Renal cortex interstitium (tissue), 11 donors: Measurements from ENCODE around the gene NEK8. TPM values are rescaled to one million over a fixed set of nuclear protein-coding genes. Genes with fewer than 3 reads are reported as not detected.
"Not testable (repeated sequence)": the region's sequence is repeated elsewhere in the genome, so short reads cannot be mapped to it uniquely, and the experiment has no call there.

Source experiments
- DNase-seq, 11 donors: peaks; one replicate each; pipeline ENCODE4 v3.0.0-alpha.2; 2013; ENCODE audit warnings: low read depth in 9 of 11, low spot score in 4 of 11; ENCODE audit errors: extremely low read depth in 1 of 11
- polyA plus RNA-seq, 3 donors: library from polyadenylated mRNA; unstranded; fragments of 120-200 nt; gene quantifications; one replicate each; pipeline ENCODE4 v1.2.1, GENCODE V29; 2013; ENCODE audit not compliant: insufficient read length in 3 of 3

NEK8 gene
- polyA plus RNA-seq, 3 donors = 8.3 to 14.5 (median 8.4) TPM

DNA sequence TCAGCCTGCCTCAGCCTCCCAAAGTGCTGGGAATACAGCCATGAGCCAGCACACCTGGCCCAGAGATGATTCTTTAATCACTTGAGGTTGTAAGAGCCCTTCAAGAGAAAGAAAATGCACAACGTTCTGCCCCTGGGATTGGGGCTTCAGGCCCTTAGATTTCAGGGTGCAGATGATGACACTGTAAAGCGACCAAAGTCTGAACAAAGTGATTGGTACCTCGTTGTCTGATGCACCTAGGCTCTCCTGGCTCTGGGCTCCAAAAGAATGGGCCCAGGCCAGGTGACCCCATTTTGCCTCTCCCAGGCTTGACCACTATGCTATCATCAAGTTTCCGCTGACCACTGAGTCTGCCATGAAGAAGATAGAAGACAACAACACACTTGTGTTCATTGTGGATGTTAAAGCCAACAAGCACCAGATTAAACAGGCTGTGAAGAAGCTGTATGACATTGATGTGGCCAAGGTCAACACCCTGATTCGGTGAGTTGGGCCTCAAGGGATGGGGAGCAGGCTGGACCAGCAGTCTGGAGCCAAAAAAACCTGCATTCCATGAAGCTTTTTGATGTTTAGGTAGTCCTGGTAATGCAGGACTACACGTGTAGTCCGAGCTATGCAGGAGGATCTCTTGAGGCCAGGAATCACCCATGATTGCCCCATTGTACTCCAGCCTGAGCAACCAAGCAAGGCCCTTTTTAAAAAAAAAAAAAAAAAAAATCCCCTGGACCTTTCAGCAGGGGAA lies 6.0 kb upstream of the NEK8 start:
- DNase-seq = no peak

DNA sequence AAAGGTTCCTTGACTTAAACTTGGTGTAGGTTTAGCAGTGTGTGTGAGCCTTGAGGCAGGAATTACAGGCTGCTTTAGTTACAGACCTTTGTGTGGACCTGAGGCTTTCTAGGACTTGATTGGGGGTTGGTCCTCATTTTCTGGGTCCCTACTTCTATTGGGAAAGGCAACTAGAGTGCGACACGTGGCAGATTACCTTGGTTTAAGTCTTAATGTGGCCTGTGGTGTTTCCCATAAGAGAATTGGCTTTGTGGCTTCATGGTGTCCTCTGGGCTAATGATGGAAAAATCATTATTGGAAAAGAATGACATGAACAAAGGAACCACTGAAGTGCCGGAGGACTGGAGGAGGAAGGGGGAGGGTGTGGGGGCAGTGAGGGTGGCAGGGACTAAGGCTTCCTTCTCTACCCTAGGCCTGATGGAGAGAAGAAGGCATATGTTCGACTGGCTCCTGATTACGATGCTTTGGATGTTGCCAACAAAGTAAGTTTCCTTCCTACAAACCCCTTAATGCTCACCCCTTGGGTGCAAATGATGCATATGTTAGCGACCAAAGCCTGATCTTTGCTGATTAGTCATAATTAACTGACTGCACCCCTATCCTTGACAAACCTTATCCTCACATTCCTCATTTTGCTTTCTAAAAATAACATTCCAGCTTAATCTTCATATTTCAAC lies 5.3 kb upstream of the NEK8 start:
- no peak for DNase-seq

DNA sequence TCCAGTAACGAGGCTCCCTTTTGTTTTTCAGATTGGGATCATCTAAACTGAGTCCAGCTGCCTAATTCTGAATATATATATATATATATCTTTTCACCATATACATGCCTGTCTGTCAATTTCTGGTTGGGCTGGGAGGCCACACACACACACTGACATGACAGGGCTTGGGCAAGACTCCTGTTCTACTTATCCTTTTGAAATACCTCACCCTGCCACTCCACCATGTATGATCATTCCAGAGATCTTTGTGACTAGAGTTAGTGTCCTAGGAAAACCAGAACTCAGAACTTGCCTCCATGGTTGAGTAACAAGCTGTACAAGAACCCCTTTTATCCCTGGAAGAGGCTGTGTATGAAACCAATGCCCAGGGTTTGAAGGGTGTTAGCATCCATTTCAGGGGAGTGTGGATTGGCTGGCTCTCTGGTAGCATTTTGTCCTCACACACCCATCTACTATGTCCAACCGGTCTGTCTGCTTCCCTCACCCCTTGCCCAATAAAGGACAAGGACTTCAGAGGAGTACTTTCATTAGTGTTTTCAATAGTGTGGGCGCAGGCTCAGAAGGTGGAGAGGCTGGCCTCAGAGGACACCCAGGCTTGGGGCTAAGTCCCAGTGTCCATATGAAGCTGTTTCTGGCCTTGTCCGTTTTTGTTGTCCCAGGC lies 4.6 kb upstream of the NEK8 start:
- DNase-seq = not testable (repeated sequence)

DNA sequence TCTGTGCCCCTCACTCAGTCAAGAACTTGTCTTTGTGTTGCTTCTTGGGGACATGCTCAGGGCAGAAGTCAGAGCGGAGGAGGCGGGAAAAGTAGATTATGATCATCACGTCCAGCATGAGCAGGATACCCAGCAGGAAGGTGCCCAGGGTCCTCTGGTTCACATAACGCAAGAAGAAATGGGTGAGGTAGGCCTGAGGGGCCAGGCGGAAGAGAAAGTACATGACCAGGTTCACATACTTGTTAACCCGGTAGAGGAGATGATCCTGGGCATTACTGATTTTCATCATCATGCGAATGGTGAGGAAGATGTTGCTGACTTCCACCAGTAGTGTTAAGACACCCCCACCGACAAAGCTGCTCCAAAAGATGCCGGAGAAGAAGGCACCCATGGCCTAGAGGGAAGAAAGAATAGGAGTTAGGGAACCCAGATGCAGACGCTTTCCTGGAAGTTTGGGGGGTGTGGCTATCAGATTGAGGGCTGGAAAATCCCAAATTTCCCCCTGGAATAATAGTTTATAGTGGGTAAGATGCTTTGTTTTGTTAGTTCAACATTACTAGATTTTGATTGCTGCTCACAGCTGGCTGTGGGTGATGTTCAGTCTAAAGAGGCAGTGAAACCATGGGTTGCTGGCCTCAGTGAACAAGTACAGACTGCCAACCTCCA lies 4.0 kb upstream of the NEK8 start:
- no peak for DNase-seq

DNA sequence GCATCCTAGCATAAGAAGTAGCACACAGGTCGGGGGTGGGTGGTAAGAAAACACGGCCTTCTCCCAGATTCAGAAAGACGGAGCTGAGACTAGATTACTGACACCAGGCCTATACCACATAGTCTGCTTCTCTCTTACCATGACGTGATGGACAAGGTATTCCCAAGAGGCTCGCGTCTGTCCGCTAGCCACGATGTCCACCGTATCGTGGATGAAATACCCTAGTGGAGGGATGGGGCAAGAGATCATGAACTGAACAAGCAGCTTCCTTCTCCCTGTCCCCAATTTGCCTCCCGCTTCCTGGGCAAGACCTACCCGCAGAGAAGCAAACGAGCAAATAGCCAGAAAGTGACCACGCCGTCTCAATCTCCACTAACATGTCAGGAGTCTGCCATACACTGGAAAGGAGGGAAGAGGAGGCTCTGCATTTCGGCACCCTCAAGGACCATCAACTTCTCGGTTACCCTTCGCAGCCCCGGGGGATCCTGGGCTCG lies 3.4 kb upstream of the NEK8 start:
- DNase-seq = no peak

DNA sequence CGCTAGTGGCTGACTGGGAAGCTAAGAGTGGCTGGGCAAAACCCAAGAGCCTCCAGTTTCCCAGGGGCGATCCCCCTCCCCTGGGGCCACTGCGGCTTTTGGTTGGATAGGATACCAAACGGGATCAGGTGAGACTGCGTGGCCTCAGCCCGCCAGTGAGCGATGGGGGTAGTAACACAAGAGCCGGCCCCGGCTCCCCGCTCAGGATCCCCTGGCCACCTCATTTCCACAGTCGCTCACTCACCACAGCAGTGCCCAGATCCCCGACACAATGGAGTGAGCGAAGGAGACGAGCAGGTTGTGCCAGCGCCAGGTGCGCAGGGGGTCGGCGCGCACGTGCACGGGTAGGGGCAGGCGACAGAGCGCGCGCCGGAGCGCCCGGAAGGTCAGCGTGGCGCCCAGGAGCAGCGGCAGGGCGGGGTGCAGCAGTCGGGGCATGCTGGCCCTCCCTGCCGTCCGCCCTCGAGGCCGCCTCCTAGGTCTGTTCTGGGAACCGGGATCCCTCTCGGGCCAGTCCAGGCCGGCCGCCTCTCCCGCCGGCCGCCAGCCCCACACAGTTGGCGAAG lies 2.8 kb upstream of the NEK8 start:
- DNase-seq = peak in 1 of 11 donors; percentile 32

DNA sequence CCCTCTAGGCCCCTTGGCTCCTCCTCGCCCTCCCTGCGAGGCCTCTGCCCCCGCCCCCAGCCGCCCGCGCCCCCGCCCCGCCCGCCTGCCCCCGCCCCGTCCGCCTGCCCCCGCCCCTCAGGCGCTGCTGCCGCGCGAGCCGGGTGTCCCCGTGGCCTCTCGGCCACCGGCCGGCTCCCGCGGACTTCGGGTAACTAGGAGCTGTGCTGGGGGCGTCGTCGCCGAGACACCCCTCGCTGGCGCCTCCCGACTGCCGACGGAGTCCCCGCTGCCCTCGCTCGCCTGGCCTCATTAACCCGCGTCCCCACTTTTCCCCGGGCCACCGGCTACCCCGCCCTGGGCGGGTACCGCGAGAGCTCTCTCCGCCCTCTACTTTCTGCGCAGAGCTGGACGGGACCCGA lies 2.4 kb upstream of the NEK8 start, which contains the start of gene TLCD1:
TLCD1 (minus strand) TSS at position 8 of the 401 bp plus-strand sequence. CDS start 136 bp downstream, outside the sequence.
- peak in 1 of 11 donors; percentile 54 for DNase-seq

DNA sequence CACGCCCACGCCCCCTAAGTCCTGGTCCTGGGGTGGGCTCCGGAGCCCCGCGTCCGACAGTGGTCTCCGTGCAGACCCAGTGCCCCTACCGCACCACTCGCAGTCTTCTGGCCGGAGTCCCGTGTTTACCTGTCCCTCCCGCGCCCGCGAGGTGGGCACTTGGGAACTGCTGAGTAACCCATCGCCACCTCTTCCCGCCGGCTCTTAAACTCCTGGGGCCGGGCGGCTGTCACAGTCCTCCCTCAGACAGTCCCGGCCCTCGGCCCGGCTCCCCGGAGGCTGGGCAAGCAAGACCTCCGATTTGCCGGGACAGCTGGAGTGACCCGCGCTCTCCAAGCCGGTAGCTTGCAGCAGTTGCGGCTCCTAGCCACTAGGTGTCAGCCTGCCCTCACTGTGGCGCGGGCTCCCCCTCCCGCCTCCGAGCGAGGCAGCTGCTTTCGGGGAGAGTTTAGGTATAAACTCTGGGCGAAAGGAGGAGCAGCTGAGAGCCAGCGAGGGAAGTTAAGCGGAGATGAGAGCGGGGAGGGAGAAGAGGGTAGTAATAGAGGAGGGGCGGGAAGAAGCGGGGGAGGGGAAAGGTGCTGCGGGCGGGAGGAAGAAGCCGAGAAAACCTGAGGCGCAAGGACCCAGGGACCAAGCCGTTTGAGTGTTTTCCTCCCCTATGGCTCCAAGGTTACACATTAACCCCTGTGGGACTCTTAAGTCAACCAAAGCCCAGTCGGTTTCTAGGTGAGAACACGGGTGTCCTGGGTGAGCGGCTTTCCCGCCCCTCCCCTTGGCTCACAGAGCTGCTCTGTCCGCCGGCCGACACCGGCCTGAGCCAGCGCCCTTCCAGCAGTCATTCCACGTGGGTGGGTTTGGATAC lies 1.7 kb upstream of the NEK8 start:
- peak in 8 of 11 donors; percentile 92 to 96 (median 94) for DNase-seq

DNA sequence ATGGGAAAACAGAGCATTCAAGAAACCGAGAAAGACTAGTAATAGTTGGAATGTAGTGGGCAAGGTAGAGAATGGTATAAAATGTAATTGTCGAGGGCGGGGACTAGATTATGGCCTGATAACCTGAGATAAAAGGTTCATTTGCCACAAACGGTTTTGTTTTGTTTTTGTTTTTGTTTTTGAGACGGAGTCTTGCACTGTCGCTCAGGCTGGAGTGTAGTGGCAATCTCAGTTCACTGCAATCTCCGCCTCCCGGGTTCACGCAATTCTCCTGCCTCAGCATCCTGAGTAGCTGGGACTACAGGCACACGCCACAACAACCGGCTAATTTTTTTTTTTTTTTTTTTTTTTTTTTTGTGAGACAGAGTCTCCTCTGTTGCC lies 1.4 kb downstream of the NEK8 start:
- no peak for DNase-seq

DNA sequence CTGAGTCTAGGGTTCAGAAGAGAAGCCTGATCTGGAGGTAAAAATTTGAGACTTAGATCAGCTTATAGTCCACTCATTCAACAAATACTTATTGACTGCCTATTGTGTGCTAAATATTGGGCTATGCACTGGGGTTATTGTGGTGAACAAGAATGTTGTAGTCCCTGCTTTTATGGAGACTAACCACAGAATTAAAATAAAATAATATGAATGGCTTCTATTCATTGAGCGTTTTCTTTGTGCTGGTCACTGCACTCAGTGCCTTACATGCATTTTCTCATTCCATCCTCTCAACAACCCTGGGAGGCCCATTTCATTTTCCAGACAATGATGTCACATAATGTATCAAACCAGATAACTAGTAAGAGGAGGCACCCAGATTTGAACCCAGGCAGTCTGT lies 4.8 kb downstream of the NEK8 start:
- no peak for DNase-seq

DNA sequence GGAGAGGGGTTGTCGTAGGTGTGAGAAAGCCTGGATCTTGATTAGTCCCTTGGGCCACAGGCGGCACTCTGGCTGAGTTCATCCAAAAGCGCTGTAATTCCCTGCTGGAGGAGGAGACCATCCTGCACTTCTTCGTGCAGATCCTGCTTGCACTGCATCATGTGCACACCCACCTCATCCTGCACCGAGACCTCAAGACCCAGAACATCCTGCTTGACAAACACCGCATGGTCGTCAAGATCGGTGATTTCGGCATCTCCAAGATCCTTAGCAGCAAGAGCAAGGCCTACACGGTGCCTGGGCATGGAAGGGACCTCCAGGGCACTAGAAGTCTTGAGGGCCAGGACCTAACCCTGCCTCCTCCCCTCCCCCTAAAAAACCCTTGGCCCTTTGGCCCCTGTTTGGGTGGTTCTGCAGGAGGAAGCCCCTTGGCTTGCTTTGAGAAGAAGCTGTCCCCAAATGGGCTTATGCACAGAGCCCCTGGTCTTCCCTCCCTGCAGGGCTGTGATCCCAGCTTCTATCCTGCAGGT lies 6.2 kb downstream of the NEK8 start:
- no peak for DNase-seq

DNA sequence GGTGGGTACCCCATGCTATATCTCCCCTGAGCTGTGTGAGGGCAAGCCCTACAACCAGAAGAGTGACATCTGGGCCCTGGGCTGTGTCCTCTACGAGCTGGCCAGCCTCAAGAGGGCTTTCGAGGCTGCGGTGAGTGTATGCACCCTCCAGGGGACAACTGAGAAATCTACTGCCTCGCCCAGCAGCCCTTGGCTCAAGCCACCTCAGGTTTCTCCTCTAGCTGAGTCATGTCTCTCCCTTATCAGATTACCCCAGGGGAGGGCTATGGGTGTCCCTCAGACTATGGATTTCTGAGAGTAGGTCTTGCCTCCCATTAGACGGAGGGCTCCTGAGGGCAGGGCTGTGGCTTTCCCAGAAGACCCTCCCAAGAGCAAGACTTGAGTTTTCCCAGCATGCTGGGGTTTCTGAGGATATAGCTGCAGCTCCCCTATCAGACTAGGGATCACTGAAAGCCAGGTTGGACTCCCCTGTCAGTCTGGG lies 6.7 kb downstream of the NEK8 start:
- no peak for DNase-seq

DNA sequence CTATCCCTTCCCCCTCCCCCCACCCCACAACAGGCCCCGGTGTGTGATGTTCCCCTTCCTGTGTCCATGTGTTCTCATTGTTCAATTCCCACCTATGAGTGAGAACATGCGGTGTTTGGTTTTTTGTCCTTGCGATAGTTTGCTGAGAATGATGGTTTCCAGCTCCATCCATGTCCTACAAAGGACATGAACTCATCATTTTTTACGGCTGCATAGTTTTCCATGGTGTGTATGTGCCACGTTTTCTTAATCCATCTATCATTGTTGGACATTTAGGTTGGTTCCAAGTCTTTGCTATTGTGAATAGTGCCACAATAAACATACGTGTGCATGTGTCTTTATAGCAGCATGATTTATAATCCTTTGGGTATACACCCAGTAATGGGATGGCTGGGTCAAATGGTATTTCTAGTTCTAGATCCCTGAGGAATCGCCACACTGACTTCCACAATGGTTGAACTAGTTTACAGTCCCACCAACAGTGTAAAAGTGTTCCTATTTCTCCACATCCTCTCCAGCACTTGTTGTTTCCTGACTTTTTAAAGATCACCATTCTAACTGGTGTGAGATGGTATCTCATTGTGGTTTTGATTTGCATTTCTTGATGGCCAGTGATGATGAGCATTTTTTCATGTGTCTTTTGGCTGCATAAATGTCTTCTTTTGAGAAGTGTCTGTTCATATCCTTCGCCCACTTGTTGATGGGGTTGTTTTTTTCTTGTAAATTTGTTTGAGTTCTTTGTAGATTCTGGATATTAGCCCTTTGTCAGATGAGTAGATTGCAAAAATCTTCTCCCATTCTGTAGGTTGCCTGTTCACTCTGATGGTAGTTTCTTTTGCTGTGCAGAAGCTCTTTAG lies 7.6 kb downstream of the NEK8 start:
- DNase-seq = not testable (repeated sequence)

DNA sequence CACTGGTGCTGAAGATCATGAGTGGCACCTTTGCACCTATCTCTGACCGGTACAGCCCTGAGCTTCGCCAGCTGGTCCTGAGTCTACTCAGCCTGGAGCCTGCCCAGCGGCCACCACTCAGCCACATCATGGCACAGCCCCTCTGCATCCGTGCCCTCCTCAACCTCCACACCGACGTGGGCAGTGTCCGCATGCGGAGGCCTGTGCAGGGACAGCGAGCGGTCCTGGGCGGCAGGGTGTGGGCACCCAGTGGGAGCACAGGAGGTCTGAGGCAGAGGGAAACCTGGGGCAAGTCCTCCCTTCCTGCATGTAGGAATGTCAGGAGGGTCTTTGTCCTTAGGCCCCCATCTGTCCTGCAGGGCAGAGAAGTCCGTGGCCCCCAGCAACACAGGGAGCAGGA lies 8.7 kb downstream of the NEK8 start:
- DNase-seq = no peak

DNA sequence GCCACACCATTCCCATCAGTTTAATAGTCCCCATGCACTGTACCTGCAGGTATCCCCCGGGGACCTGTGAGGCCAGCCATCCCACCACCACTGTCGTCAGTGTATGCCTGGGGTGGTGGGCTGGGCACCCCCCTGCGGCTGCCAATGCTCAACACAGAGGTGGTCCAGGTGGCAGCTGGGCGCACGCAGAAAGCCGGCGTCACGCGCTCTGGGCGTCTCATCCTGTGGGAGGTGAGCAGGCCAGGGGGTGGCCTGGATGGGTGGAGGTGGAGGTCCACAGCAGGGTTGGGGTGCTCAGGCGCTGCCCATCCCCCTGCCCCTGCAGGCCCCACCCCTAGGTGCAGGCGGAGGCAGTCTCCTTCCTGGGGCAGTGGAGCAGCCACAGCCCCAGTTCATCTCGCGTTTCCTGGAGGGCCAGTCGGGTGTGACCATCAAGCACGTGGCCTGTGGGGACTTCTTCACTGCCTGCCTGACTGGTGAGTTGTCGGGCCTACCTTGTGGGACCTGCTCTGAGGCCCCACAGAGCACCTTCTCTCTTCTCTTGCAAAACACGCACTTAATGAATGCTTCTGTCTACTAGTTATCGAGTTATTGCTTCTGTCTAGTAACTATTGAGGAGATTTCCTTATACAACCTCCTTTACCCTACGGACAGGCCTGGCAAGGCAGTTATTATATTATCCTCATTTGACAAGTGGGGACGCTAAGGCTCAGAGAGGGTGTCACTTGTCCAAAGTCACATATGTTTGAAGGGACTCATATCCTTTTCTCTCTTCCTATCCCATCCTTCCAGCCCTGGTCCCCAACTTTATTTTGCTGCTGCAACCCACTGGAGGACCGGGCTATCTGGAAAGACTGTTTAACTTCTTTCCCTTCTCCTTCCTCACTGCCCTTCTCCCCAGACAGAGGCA lies 9.4 kb downstream of the NEK8 start:
- DNase-seq = no peak
